ENCODE measurements around the gene NREP. TPM values are rescaled to one million over a fixed set of nuclear protein-coding genes. Genes with fewer than 3 reads are reported as not detected.

The NREP gene
- total and polyA plus RNA-seq, 2 experiments from 2014 or later = 681 to 981 TPM

DNA sequence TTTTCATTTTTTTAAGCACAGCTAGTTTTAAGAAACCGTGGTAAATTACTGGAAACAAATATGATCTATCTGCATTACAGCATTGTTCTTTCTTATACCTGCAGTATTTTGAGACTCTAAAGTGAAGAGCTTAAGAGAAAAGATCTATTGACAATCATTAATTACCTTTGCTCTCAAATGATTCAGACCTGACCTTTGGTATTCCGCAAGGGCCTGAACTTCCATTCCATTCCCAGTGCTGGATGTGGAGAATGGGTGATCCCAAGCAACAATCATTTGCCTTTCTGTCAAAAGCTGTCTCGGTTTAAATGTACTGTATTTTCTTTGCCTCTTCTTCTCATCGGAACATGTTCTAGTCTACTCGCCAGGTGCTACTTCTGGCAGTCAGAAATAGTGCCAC lies 18.9 kb downstream of the NREP start:
- H3K9me3 ChIP-seq (ENCODE audit: low read depth) = no peaks in the 10 kb centered on the region
- peaks cover 65% of the 10 kb centered on the region for H3K4me1 ChIP-seq (ENCODE audit: low read depth)
- H3K4me3 ChIP-seq = no peak overlapping the region
- H3K27ac ChIP-seq = peak overlapping the region; percentile 45
- H3K27me3 ChIP-seq = no peaks in the 10 kb centered on the region
- DNase-seq (ENCODE audit: low read depth in 1 of 2, low spot score in 1 of 2) = no peak
- no peak for TF ChIP-seq CTCF (IDR thresholded peaks at IDR 0.05; ENCODE audit: low read depth, low read length)
- H3K36me3 ChIP-seq = peaks cover 20% of the 10 kb centered on the region

DNA sequence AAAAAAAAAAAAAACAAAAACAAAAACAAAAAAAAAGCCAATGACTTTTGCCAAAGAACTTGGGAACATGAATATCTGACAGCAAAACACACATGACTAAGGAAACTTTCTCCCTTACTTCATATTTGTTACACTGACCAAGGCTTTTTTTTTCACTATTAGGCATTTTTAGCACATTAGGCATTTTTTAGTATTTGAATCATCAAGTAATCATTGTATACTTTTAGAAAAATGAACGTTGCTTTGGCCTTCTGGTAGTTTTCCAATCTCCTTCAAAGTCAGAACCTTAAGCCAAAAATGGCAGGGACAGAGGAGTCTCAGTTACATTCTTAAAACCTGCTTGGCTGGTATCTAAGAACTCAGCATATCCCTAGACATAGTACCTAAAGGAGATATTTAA lies 19.3 kb downstream of the NREP start:
- Histone ChIP-seq H3K36me3 (peaks cover 22% of the 10 kb centered on the region), H3K9me3 (ENCODE audit: low read depth) (no peaks in the 10 kb centered on the region), H3K27me3 (no peaks in the 10 kb centered on the region), H3K27ac (no peak overlapping the region), H3K4me3 (no peak overlapping the region), H3K4me1 (ENCODE audit: low read depth) (peaks cover 61% of the 10 kb centered on the region)
- peak in 1 of 2 donors; percentile 68 for DNase-seq (ENCODE audit: low read depth in 1 of 2, low spot score in 1 of 2)
- TF ChIP-seq CTCF (IDR thresholded peaks at IDR 0.05; ENCODE audit: low read depth, low read length) = no peak

DNA sequence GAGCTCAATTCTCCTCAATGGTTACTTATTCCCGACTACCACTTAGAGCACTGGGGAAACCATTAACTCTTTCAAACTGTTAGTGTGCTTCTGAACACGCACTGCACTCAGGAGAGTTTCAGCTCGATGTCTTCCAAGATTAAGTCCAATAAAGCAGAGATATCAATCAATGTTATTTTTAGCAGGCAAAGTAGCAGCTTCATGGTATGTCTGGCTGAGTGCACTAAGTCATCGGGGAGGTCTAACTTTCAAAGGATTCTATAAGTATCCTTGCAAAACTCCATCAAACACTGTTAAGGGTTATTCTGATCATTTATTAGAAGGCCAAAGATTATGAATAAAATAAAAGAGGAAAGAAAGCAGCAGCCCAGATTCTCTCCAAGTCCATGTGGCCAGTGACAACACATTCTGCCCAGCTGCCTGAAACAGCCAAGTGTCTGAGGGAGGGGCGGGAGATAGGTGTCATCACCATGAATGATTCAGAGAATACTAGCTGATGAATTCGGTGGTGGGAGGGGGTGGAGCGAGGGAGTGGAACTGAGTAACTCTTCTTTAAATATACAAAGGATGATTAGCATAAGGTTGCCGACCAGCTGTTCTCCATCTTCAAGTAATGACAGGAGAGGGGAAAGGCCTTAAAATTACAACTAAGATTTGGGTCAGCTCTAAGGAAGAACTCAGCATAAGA lies 21.3 kb downstream of the NREP start:
- Histone ChIP-seq H3K36me3 (peaks cover 25% of the 10 kb centered on the region), H3K4me3 (no peak overlapping the region), H3K27me3 (no peaks in the 10 kb centered on the region), H3K27ac (peak overlapping the region; percentile 83), H3K9me3 (ENCODE audit: low read depth) (no peaks in the 10 kb centered on the region), H3K4me1 (ENCODE audit: low read depth) (peaks cover 63% of the 10 kb centered on the region)
- no peak for TF ChIP-seq CTCF (IDR thresholded peaks at IDR 0.05; ENCODE audit: low read depth, low read length)
- peak in 1 of 2 donors; percentile 90 for DNase-seq (ENCODE audit: low read depth in 1 of 2, low spot score in 1 of 2)

GRCh38 chr5:111734597-111734996 lies 22.4 kb downstream of the NREP start:
- H3K4me3 ChIP-seq = no peak overlapping the region
- no peaks in the 10 kb centered on the region for H3K27me3 ChIP-seq
- no peaks in the 10 kb centered on the region for H3K9me3 ChIP-seq (ENCODE audit: low read depth)
- no peak for TF ChIP-seq CTCF (IDR thresholded peaks at IDR 0.05; ENCODE audit: low read depth, low read length)
- peaks cover 34% of the 10 kb centered on the region for H3K36me3 ChIP-seq
- H3K27ac ChIP-seq = peak overlapping the region; percentile 83
- DNase-seq (ENCODE audit: low read depth in 1 of 2, low spot score in 1 of 2) = no peak
- H3K4me1 ChIP-seq (ENCODE audit: low read depth) = peaks cover 56% of the 10 kb centered on the region

GRCh38 chr5:111734013-111734412 lies 23.0 kb downstream of the NREP start:
- H3K27ac ChIP-seq = peak overlapping the region; percentile 83
- H3K4me3 ChIP-seq = no peak overlapping the region
- no peaks in the 10 kb centered on the region for H3K9me3 ChIP-seq (ENCODE audit: low read depth)
- no peak for TF ChIP-seq CTCF (IDR thresholded peaks at IDR 0.05; ENCODE audit: low read depth, low read length)
- DNase-seq (ENCODE audit: low read depth in 1 of 2, low spot score in 1 of 2) = peak in 1 of 2 donors; percentile 49
- H3K36me3 ChIP-seq = peaks cover 35% of the 10 kb centered on the region
- H3K4me1 ChIP-seq (ENCODE audit: low read depth) = peaks cover 50% of the 10 kb centered on the region
- H3K27me3 ChIP-seq = no peaks in the 10 kb centered on the region

Measured in cardiac muscle cell (in vitro differentiated cells and primary cell).